ENCODE results near the gene LCLAT1. TPM values are rescaled to one million over a fixed set of nuclear protein-coding genes. Genes with fewer than 3 reads are reported as not detected.

The LCLAT1 gene
- total and polyA plus RNA-seq, 4 donors: 2.4 to 14.6 (median 10.7) TPM

DNA sequence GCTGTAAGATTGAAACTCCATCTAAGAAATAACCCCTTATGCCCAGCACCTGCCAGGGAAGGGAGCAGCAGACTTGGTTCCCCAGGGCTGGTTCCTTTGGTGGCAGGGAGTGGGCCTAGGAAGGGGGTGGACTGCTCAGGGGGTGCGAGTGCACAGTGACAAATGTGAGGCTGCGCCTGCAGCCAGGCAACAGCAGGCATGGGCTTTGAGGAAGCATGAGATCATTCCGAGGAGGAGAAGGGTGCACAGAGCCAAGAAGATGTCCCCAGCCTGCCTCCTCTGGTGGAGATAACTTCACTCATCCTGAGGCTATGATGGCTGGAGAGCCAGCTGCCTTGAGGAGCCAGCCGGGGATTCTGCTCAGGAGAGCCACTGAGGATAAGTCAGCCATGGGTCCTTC lies 202.2 kb downstream of the LCLAT1 start (continued):
- no peak for TF ChIP-seq RAD21 (IDR thresholded peaks at IDR 0.05)

DNA sequence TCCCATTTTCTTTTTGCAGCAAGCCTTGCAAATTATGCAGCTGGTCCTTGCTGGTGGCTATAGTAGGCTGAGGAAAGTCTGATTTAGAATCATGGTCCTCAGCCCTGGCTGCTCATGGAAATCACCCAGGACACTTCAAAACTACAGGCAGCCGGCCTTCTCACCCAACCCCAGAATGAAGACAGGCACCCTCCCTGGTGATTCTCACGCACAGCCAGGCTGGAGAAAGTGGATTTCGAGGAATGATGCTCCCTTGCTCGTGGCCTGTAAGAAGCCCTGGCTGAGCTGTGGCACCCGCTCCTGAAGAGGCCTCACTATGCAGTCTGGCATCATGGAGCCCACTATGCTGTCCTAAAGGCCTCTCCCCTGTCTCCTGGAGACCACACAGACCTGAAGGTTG lies 202.8 kb downstream of the LCLAT1 start:
- H3K4me3 ChIP-seq (ENCODE audit: low read depth in 1 of 3, low read length in 3 of 3): no peak overlapping the region
- no peak for TF ChIP-seq GABPA (IDR thresholded peaks at IDR 0.05 in 1 of 2, conservative IDR thresholded peaks at IDR 0.05 in 1 of 2)
- no peak for TF ChIP-seq EGR1 (IDR thresholded peaks at IDR 0.05; ENCODE audit: low read depth in 2 of 2)
- TF ChIP-seq, protein P1, sequence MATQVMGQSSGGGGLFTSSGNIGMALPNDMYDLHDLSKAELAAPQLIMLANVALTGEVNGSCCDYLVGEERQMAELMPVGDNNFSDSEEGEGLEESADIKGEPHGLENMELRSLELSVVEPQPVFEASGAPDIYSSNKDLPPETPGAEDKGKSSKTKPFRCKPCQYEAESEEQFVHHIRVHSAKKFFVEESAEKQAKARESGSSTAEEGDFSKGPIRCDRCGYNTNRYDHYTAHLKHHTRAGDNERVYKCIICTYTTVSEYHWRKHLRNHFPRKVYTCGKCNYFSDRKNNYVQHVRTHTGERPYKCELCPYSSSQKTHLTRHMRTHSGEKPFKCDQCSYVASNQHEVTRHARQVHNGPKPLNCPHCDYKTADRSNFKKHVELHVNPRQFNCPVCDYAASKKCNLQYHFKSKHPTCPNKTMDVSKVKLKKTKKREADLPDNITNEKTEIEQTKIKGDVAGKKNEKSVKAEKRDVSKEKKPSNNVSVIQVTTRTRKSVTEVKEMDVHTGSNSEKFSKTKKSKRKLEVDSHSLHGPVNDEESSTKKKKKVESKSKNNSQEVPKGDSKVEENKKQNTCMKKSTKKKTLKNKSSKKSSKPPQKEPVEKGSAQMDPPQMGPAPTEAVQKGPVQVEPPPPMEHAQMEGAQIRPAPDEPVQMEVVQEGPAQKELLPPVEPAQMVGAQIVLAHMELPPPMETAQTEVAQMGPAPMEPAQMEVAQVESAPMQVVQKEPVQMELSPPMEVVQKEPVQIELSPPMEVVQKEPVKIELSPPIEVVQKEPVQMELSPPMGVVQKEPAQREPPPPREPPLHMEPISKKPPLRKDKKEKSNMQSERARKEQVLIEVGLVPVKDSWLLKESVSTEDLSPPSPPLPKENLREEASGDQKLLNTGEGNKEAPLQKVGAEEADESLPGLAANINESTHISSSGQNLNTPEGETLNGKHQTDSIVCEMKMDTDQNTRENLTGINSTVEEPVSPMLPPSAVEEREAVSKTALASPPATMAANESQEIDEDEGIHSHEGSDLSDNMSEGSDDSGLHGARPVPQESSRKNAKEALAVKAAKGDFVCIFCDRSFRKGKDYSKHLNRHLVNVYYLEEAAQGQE (IDR thresholded peaks at IDR 0.05): no peak
- TF ChIP-seq JUND (IDR thresholded peaks at IDR 0.05): no peak
- TF ChIP-seq SP1 (IDR thresholded peaks at IDR 0.05): no peak
- TF ChIP-seq TAF1 (conservative IDR thresholded peaks at IDR 0.05): no peak
- TF ChIP-seq YY1 (IDR thresholded peaks at IDR 0.05): no peak
- TF ChIP-seq, protein P2, sequence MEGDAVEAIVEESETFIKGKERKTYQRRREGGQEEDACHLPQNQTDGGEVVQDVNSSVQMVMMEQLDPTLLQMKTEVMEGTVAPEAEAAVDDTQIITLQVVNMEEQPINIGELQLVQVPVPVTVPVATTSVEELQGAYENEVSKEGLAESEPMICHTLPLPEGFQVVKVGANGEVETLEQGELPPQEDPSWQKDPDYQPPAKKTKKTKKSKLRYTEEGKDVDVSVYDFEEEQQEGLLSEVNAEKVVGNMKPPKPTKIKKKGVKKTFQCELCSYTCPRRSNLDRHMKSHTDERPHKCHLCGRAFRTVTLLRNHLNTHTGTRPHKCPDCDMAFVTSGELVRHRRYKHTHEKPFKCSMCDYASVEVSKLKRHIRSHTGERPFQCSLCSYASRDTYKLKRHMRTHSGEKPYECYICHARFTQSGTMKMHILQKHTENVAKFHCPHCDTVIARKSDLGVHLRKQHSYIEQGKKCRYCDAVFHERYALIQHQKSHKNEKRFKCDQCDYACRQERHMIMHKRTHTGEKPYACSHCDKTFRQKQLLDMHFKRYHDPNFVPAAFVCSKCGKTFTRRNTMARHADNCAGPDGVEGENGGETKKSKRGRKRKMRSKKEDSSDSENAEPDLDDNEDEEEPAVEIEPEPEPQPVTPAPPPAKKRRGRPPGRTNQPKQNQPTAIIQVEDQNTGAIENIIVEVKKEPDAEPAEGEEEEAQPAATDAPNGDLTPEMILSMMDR (IDR thresholded peaks at IDR 0.05; ENCODE audit: low read depth, low read length, missing input control): no peak
- TF ChIP-seq, protein P3, sequence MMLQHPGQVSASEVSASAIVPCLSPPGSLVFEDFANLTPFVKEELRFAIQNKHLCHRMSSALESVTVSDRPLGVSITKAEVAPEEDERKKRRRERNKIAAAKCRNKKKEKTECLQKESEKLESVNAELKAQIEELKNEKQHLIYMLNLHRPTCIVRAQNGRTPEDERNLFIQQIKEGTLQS (IDR thresholded peaks at IDR 0.05): no peak
- DNase-seq (ENCODE audit: low spot score): no peak
- no peaks in the 10 kb centered on the region for H3K9me3 ChIP-seq (ENCODE audit: control insufficient read depth in 4 of 4, low read length in 3 of 4)
- 77% methylated on average over 5 of the region's 5 CpGs for WGBS
- H3K9ac ChIP-seq (ENCODE audit: low read depth in 1 of 2, low read length in 2 of 2): no peak overlapping the region
- H3K27ac ChIP-seq (ENCODE audit: low read depth in 1 of 2, low read length in 2 of 2): no peak overlapping the region
- H3K4me1 ChIP-seq (ENCODE audit: control insufficient read depth in 4 of 4, insufficient read depth in 4 of 4, low read length in 3 of 4): no peaks in the 10 kb centered on the region
- H3K36me3 ChIP-seq (ENCODE audit: control insufficient read depth in 4 of 4, insufficient read depth in 3 of 4, low read depth in 1 of 4, low read length in 3 of 4): no peaks in the 10 kb centered on the region
- H3K27me3 ChIP-seq (ENCODE audit: control insufficient read depth in 4 of 4, insufficient read depth in 4 of 4, low read length in 3 of 4): no peaks in the 10 kb centered on the region

DNA sequence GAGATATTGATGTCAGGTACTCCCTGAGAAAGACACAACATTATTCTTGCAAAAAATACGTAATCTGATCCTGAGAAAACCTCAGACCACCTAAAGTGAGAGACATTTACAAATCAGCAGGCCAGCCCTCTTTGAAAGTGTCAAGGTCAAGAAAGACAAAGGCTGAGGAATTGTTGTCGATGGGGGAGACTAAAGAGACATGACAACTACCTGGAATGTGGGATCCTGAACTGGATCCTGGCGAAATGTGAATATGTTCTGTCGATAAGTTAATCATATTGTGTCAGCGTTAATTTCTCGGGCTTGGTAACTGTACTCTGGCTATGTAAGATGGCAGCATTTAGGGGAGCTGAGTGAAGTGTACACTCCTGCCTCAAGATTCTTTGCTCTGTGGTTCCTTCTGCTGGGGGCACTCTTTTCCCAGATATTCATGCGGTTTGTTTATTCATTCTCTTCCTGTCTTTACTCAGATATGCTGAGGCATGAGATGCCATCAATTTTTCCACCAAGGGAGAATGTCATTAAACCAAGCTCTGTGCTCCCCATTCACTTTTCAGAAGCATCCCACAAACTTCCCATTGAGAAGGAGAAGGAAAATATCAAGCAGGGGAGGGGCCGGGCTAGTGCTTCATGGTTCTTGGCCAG lies 205.3 kb downstream of the LCLAT1 start:
- H3K9me3 ChIP-seq (ENCODE audit: control insufficient read depth in 4 of 4, low read length in 3 of 4): no peaks in the 10 kb centered on the region
- WGBS: 85% methylated on average over 8 of the region's 8 CpGs
- no peak overlapping the region for H3K9ac ChIP-seq (ENCODE audit: low read depth in 1 of 2, low read length in 2 of 2)
- H3K27me3 ChIP-seq (ENCODE audit: control insufficient read depth in 4 of 4, insufficient read depth in 4 of 4, low read length in 3 of 4): no peaks in the 10 kb centered on the region
- no peak for DNase-seq (ENCODE audit: low spot score)
- H3K4me3 ChIP-seq (ENCODE audit: low read depth in 1 of 3, low read length in 3 of 3): no peak overlapping the region
- TF ChIP-seq YY1 (IDR thresholded peaks at IDR 0.05): no peak
- TF ChIP-seq, protein P4, sequence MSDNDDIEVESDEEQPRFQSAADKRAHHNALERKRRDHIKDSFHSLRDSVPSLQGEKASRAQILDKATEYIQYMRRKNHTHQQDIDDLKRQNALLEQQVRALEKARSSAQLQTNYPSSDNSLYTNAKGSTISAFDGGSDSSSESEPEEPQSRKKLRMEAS (IDR thresholded peaks at IDR 0.05): no peak
- TF ChIP-seq, protein P5, sequence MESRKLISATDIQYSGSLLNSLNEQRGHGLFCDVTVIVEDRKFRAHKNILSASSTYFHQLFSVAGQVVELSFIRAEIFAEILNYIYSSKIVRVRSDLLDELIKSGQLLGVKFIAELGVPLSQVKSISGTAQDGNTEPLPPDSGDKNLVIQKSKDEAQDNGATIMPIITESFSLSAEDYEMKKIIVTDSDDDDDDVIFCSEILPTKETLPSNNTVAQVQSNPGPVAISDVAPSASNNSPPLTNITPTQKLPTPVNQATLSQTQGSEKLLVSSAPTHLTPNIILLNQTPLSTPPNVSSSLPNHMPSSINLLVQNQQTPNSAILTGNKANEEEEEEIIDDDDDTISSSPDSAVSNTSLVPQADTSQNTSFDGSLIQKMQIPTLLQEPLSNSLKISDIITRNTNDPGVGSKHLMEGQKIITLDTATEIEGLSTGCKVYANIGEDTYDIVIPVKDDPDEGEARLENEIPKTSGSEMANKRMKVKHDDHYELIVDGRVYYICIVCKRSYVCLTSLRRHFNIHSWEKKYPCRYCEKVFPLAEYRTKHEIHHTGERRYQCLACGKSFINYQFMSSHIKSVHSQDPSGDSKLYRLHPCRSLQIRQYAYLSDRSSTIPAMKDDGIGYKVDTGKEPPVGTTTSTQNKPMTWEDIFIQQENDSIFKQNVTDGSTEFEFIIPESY (IDR thresholded peaks at IDR 0.05): no peak
- no peaks in the 10 kb centered on the region for H3K4me1 ChIP-seq (ENCODE audit: control insufficient read depth in 4 of 4, insufficient read depth in 4 of 4, low read length in 3 of 4)
- H3K36me3 ChIP-seq (ENCODE audit: control insufficient read depth in 4 of 4, insufficient read depth in 3 of 4, low read depth in 1 of 4, low read length in 3 of 4): no peaks in the 10 kb centered on the region
- H3K27ac ChIP-seq (ENCODE audit: low read depth in 1 of 2, low read length in 2 of 2): no peak overlapping the region
